HG02973 (cell line): ENCODE data around the gene OR2AT4.
A peak's percentile ranks its signal among the peaks of the same experiment; 100 is the strongest.
"Not testable (repeated sequence)": the region's sequence is repeated elsewhere in the genome, so short reads cannot be mapped to it uniquely, and the experiment has no call there.

Source experiments
- ATAC-seq: cut with Tn5 transposase; IDR thresholded peaks from one replicate; pipeline ENCODE4 v1.9.1; 2021; ENCODE audit warnings: moderate library complexity; ENCODE audit not compliant: unreplicated experiment

OR2AT4 gene

GRCh38 chr11:75103380-75104026, 6.8 kb upstream of the OR2AT4 start:
- no peak for ATAC-seq

- no peak for ATAC-seq
These were observed 4.9 kb upstream of the OR2AT4 start for GRCh38 chr11:75101424-75102128.

DNA sequence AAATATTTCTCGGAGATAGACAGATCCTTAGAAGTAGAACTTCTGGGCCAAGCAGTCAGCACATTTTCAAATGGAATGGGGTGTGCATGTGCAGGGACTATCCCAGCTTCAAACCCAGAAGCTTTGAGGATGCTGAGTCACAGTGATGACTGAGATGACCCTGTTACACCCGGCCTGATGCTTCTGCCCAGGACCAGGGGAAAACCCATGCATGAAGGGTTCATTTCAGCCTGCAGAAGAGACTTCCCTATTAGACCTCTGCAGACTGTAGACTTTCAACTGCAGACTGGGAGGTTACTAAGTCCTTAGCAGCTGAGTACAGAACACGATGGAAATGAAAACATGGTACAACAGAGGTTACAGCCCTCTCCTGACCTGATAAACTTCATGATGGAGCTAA, 3.6 kb upstream of the OR2AT4 start:
- peak; percentile 97 for ATAC-seq

GRCh38 chr11:75099635-75100034, 3.0 kb upstream of the OR2AT4 start:
- no peak for ATAC-seq

GRCh38 chr11:75098835-75099439, 2.3 kb upstream of the OR2AT4 start:
- ATAC-seq = not testable (repeated sequence)

- not testable (repeated sequence) for ATAC-seq
These were observed 1.5 kb upstream of the OR2AT4 start for GRCh38 chr11:75098181-75098580.

GRCh38 chr11:75097173-75097557, 489 bp upstream of the OR2AT4 start:
- ATAC-seq = no peak

DNA sequence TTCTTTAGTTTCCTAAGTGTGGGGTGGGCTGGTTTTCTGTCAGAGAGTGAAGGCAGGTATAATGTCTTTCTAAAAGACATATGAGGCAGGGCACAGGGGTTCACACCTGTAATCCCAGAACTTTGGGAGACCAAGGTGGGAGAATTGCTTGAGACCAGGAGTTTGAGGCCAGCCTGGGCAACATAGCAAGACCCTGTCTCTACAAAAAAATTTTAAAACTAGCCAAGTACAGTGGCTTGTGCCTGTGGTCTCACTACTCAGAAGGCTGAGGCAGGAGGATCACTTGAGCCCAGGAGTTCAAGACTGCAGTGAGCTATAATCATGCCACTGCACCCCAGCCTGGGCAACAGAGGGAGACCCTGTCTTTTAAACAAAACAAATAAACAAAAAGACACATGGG, 2.3 kb downstream of the OR2AT4 start:
- ATAC-seq = not testable (repeated sequence)

DNA sequence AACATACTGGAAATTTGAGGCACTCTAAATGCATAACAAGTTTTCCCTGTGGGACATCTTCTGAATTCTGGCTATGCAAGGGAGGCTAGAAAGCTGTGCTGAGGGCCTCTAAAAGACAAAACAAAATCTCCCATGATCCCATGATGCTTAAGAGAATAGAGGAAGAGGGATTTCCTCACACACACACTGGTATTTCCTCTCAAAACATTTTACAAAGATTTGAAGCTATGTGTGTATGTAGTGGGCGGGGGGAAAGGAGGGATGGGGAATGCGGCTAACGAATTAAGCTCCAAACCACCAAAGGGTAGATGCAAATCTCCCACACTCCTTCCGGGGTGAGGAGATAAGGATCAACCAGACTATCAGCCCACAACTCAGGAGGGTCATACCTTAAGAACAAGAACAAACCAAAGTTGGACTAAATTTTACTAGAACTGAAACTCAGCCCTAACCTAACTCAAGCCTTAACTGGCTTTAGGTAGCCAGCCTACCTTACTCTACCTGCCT, 6.0 kb downstream of the OR2AT4 start:
- ATAC-seq = no peak

- no peak for ATAC-seq
These were observed 9.1 kb downstream of the OR2AT4 start for GRCh38 chr11:75087319-75088305.

GRCh38 chr11:75084883-75085282, 11.8 kb downstream of the OR2AT4 start:
- no peak for ATAC-seq

DNA sequence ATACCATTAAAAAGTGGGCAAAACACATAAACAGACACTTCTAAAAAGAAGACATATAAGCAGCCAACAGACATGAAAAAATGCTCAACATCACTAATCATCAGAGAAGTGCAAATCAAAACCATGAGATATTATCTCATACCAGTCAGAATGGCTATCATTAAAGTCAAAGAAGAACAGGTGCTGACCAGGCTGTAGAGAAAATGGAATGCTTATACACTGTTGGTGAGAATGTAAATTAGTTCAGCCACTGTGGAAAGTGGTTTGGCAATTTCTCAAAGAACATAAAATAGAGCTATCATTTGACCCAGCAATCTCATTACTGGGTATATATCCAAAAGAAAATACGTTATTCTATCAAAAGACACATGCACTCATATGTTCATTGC, 13.5 kb downstream of the OR2AT4 start:
- no peak for ATAC-seq

DNA sequence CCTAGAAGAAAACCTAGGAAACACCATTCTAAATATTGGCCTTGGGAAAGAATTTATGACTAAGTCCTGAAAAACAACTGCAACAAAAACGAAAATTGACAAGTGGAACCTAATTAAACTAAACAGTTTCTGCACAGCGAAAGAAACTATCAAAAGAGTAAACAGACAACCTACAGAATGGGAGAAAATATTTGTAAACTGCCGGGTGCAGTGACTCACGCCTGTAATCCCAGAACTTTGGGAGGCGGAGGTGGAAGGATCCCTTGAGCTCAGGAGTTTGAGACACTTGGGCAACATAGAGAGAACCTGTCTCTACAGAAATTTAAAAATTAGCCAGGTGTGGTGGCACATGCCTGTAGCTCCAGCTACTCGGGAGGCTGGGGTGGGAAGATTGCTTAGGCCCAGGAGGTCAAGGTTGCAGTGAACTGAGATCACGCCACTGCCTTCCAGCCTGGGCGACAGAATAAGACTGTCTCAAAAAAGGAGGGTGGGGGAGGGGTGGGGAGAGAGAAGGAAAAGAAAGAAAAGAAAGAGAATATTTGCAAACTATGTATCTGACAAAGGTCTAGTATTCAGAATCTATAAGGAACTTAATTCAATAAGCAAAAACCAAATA, 14.0 kb downstream of the OR2AT4 start:
- ATAC-seq = no peak

- ATAC-seq = no peak
These were observed 17.1 kb downstream of the OR2AT4 start for GRCh38 chr11:75079546-75079945.

- ATAC-seq = no peak
These were observed 18.4 kb downstream of the OR2AT4 start for GRCh38 chr11:75078233-75078632.

- ATAC-seq = no peak
These were observed 19.4 kb downstream of the OR2AT4 start for GRCh38 chr11:75077316-75077715.

- ATAC-seq = no peak
These were observed 20.0 kb downstream of the OR2AT4 start for GRCh38 chr11:75076671-75077070.

DNA sequence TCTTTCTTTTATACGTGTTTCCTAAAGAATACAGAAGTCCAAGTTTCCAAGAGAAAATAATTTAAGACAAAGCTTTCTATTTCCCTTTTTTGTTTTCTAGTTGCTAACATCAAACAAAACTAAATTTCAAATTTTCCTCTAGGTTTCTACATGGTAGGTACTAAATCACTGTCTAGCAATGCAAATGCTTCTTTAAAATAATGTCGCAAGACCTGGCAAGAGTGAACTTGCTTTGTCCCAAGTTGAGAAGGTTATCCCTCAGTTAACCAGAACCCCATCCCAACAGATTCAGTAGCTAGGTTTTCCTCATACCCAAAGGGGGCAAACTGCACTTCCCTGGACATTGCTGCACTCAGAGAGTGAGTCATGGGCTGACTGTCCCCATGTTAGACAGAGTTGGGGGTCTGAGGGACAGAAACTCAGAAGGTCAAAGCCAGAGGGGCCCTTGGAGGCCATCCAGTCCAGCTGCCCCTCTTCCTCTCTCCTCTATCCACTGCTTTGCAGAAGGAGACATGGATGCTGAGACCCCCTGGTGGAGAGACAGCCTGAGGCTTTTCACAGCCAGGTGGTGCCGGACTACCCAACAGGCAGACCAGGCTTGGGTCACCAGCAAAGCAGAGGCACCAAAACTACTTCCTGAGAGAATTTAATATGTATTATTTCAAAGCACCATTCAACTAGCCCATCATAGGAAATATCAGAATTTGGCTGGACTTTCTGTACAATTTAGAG, 23.1 kb downstream of the OR2AT4 start:
- ATAC-seq = no peak

DNA sequence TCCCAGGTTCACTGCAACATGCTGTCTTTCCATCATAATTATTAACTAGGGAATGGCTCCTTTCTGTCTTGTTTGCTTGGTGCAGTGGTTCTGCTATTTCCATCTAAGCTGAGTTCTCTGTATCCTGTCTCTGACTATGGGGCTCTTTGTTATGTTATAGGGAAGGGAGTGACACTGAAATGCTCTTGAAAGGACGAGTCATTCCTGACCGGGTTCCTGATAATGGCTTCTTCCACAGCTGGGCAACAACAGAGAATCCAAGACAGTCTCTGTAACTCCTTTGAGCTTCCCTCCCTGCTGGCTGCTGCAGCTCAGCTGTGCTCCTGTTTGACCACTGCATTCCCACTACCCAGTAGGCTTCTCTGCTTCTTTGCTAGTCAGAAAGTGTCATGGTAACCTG, 24.1 kb downstream of the OR2AT4 start:
- ATAC-seq = no peak

- no peak for ATAC-seq
These were observed 27.2 kb downstream of the OR2AT4 start for GRCh38 chr11:75069473-75069872.
